SK-N-SH treated with all-trans-retinoic acid at 6 μM for 48 hours (cell line): Measurements from ENCODE around the gene UBXN2A.
"Not testable (repeated sequence)": the region's sequence is repeated elsewhere in the genome, so short reads cannot be mapped to it uniquely, and the experiment has no call there.

Source experiments
- ATAC-seq: fragments of 200-7000 bp; cut with Tn5 transposase; 3 replicates; pipeline ENCODE4 v1.9.1; 2020; ENCODE audit warnings: mild to moderate bottlenecking, moderate library complexity
- ARNTL ChIP-seq: fragments of 450-650 bp; formaldehyde crosslinking; IDR thresholded peaks from 2 replicates; pipeline ENCODE4 v1.5.0; 2020; ENCODE audit warnings: low read depth, mild to moderate bottlenecking, moderate library complexity, borderline replicate concordance
- CREB5 ChIP-seq: fragments of 250-450 bp; sonication (Bioruptor Pico); IDR thresholded peaks from 2 replicates; pipeline ENCODE4 v1.5.1; 2020; ENCODE audit warnings: low read depth, mild to moderate bottlenecking, moderate library complexity
- CSDC2 ChIP-seq: fragments of 250-450 bp; sonication (Bioruptor Pico); IDR thresholded peaks from 2 replicates; pipeline ENCODE4 v1.5.0; 2020; ENCODE audit warnings: mild to moderate bottlenecking, moderate library complexity
- ESRRG ChIP-seq: fragments of 250-450 bp; sonication (Bioruptor Pico); IDR thresholded peaks from 2 replicates; pipeline ENCODE4 v1.6.1; 2021; ENCODE audit warnings: mild to moderate bottlenecking
- ISL1 ChIP-seq: fragments of 250-450 bp; sonication (Bioruptor Pico); IDR thresholded peaks from 2 replicates; pipeline ENCODE4 v2.1.2; 2022; ENCODE audit warnings: mild to moderate bottlenecking, moderate library complexity
- OSR1 ChIP-seq: fragments of 250-450 bp; sonication (Bioruptor Pico); IDR thresholded peaks from 2 replicates; pipeline ENCODE4 v1.8.0; 2022; ENCODE audit warnings: moderate library complexity, mild to moderate bottlenecking, inconsistent platforms
- PATZ1 ChIP-seq: fragments of 250-450 bp; sonication (Bioruptor Pico); IDR thresholded peaks from 2 replicates; pipeline ENCODE4 v1.8.0; 2020; ENCODE audit warnings: mild to moderate bottlenecking, moderate library complexity, borderline replicate concordance
- PPARA ChIP-seq: fragments of 250-450 bp; sonication (Bioruptor Pico); IDR thresholded peaks from 2 replicates; pipeline ENCODE4 v1.5.0; 2020; ENCODE audit warnings: mild to moderate bottlenecking, borderline replicate concordance
- RARB ChIP-seq: fragments of 250-450 bp; sonication (Bioruptor Pico); IDR thresholded peaks from 2 replicates; pipeline ENCODE4 v1.8.0; 2021; ENCODE audit warnings: mild to moderate bottlenecking, moderate library complexity
- SNAI2 ChIP-seq: fragments of 250-450 bp; sonication (Bioruptor Pico); IDR thresholded peaks from 2 replicates; pipeline ENCODE4 v1.5.0; 2020; ENCODE audit warnings: mild to moderate bottlenecking, moderate library complexity
- TCF4 ChIP-seq: fragments of 250-450 bp; sonication (Bioruptor Pico); IDR thresholded peaks from 2 replicates; pipeline ENCODE4 v1.8.0; 2021; ENCODE audit warnings: mild to moderate bottlenecking, moderate library complexity, borderline replicate concordance
- TOX ChIP-seq: fragments of 250-450 bp; sonication (Bioruptor Pico); IDR thresholded peaks from 2 replicates; pipeline ENCODE4 v1.8.0; 2021; ENCODE audit warnings: mild to moderate bottlenecking, moderate library complexity, borderline replicate concordance
- TSHZ2 ChIP-seq: fragments of 250-450 bp; sonication (Bioruptor Pico); IDR thresholded peaks from 2 replicates; pipeline ENCODE4 v1.5.0; 2020; ENCODE audit warnings: mild to moderate bottlenecking, moderate library complexity
- ZC3H10 ChIP-seq: fragments of 250-450 bp; sonication (Bioruptor Pico); IDR thresholded peaks from 2 replicates; pipeline ENCODE4 v1.5.1; 2021; ENCODE audit warnings: mild to moderate bottlenecking, moderate library complexity
- ZFP3 ChIP-seq: fragments of 250-450 bp; sonication (Bioruptor Pico); IDR thresholded peaks from 2 replicates; pipeline ENCODE4 v1.5.0; 2020; ENCODE audit warnings: mild to moderate bottlenecking, moderate library complexity
- ZFP30 ChIP-seq: fragments of 450-650 bp; formaldehyde crosslinking; IDR thresholded peaks from 2 replicates; pipeline ENCODE4 v1.5.0; 2022; ENCODE audit warnings: mild to moderate bottlenecking, moderate library complexity
- ZNF565 ChIP-seq: fragments of 450-650 bp; formaldehyde crosslinking; conservative IDR thresholded peaks from 2 replicates; pipeline ENCODE4 v1.5.0; 2020; ENCODE audit warnings: low read depth, mild to moderate bottlenecking, moderate library complexity
- ZNF8 ChIP-seq: fragments of 450-650 bp; formaldehyde crosslinking; IDR thresholded peaks from 2 replicates; pipeline ENCODE4 v1.5.0; 2020; ENCODE audit warnings: mild to moderate bottlenecking, moderate library complexity
- TF ChIP-seq, protein P1 (sequence below): fragments of 250-450 bp; sonication (Bioruptor Pico); IDR thresholded peaks from 2 replicates; pipeline ENCODE4 v1.5.1; 2021; ENCODE audit warnings: mild to moderate bottlenecking, moderate library complexity

The UBXN2A gene

DNA sequence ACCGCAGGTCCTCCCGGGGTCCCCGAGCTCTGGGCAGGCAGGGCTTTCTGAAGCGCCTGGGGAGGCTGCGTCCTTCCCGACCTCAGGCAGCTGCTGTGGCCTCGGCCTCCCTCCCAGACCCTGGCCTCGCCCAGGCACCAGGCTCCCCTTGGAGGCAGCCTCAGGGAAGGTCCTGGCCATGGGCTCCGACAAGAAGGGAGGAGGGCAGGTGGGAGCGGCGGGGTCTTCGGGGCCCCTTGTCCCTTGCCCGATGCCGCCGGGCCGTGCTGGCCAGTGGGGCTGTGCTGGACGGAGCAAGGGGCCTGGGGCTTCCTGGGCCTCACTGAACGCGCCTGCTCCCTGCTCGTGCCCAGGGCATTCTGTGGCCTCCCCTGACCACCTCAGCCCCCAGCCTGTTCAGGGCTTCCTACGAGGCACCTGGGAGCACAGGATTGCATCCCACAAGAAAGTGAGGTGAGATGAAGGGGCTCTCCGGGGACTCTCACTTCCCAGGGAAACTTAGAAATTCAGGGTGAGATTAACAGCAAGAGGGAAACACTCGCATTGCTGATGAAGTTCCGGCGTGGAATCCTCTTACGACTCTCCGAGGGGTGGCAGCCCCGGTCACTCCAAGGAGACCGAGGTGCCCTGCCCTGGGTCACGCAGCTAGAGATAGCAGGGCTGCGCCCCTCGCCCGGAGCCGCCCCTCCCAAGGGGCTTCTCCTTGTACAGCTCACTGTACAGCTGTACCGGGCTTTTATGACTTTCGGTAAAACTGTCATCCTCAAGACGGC lies 70.4 kb downstream of the UBXN2A start:
- peak; percentile 39 for ATAC-seq
- no peak for TF ChIP-seq SNAI2 (CRISPR knock-in tag)
- no peak for TF ChIP-seq ZNF565 (CRISPR knock-in tag)
- TF ChIP-seq, protein P1, sequence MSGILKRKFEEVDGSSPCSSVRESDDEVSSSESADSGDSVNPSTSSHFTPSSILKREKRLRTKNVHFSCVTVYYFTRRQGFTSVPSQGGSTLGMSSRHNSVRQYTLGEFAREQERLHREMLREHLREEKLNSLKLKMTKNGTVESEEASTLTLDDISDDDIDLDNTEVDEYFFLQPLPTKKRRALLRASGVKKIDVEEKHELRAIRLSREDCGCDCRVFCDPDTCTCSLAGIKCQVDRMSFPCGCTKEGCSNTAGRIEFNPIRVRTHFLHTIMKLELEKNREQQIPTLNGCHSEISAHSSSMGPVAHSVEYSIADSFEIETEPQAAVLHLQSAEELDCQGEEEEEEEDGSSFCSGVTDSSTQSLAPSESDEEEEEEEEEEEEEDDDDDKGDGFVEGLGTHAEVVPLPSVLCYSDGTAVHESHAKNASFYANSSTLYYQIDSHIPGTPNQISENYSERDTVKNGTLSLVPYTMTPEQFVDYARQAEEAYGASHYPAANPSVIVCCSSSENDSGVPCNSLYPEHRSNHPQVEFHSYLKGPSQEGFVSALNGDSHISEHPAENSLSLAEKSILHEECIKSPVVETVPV (CRISPR knock-in tag), result no peak
- no peak for TF ChIP-seq CREB5 (CRISPR knock-in tag)
- TF ChIP-seq TCF4 (CRISPR knock-in tag), result no peak
- TF ChIP-seq ISL1 (CRISPR knock-in tag), result no peak
- no peak for TF ChIP-seq CSDC2 (CRISPR knock-in tag)
- TF ChIP-seq OSR1 (CRISPR knock-in tag), result no peak
- TF ChIP-seq ZFP30 (CRISPR knock-in tag), result no peak
- TF ChIP-seq TOX (CRISPR knock-in tag), result no peak

DNA sequence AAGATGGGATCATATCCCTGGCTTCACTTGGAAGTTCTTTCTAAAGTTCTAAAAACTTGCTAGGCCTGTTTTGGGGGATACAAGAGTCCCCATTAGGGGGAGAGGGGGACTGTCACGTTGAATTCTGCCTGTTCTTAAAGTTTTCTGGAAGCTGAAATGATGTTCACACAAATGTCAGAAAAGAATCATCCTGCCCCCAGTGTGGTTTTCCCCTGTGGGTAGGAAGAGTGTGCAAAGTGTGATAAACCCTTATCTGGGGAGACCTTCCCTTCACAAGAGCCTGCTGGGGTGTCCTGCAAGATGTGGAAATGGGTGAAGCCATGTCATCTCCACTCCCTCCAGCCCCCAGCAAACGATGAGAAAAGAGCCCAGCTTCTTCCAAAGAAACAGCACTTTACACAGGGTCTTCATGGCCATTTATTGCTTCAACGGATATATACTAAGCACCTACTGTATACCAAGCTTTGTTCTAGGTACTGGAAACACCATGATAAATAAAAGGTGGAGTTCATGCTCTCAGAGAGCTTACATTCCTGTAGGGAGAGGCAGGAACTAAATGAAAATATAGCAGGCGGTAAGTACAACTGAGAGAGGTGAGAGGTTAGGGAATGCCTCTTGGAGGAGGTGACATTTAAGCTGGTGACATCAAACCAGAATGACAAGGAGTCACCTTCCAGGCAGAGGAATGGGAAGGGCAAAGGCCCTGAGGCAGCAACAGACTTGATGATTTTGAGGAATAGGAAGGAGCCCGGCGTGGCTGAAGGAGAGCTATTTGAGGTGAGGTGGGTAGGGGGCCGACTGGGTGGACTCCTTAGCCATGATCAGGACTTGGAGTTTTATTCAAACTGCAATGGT lies 71.2 kb downstream of the UBXN2A start:
- no peak for TF ChIP-seq OSR1 (CRISPR knock-in tag)
- TF ChIP-seq ARNTL (CRISPR knock-in tag), result no peak
- no peak for ATAC-seq

- no peak for ATAC-seq
- TF ChIP-seq CSDC2 (CRISPR knock-in tag) (no peak), PPARA (CRISPR knock-in tag) (no peak), PATZ1 (CRISPR knock-in tag) (no peak), TCF4 (CRISPR knock-in tag) (no peak), ZC3H10 (CRISPR knock-in tag) (no peak), ISL1 (CRISPR knock-in tag) (no peak), ZNF8 (CRISPR knock-in tag) (no peak), TOX (CRISPR knock-in tag) (no peak), RARB (CRISPR knock-in tag) (no peak), ESRRG (CRISPR knock-in tag) (no peak), SNAI2 (CRISPR knock-in tag) (no peak)
- TF ChIP-seq, all 23 proteins: peak for 0
Measured at GRCh38 chr2:24012521-24013188, 72.4 kb downstream of the UBXN2A start.

DNA sequence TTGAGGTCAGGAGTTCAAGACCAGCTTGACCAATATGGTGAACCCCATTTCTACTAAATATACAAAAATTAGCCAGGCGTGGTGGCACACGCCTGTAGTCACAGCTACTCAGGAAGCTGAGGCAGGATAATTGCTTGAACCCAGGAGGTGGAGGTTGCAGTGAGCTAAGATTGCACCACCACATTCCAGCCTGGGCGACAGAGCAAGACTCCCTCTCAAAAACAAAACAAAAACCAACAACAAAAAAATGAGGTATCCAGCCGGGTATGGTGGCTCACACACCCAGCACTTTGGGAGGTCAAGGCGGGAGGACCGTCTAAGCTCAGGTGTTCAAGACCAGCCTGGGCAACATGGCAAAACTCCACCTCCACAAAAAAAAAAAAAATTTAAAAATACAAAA lies 74.6 kb downstream of the UBXN2A start:
- ATAC-seq, result not testable (repeated sequence)

- ATAC-seq, result peak; percentile 74
- TF ChIP-seq, protein P1 (CRISPR knock-in tag), result no peak
- TF ChIP-seq ZC3H10 (CRISPR knock-in tag) (no peak), PATZ1 (CRISPR knock-in tag) (no peak), TSHZ2 (CRISPR knock-in tag) (no peak), ZFP3 (no peak)
Measured at GRCh38 chr2:24015562-24016375, 75.5 kb downstream of the UBXN2A start.
